WTC11 (cell line): ENCODE data around the gene RABEP1. TPM values are rescaled to one million over a fixed set of nuclear protein-coding genes. Genes with fewer than 3 reads are reported as not detected.

Experiments
- ATAC-seq: fragments of 200-7000 bp; cut with Tn5 transposase; 2 replicates; pipeline ENCODE4 v1.10.0; 2021; ENCODE audit warnings: mild to moderate bottlenecking, moderate library complexity
- CTCF ChIA-PET: fragments of 300-600 bp; sonication (Branson Sonifier 250); formaldehyde crosslinking; loops from one replicate; lab custom pipeline; 2021; ENCODE audit warnings: antibody characterized with exemption; lab: Charles Lee
- POLR2A ChIA-PET: fragments of 350-600 bp; sonication (Branson Sonifier 250); formaldehyde crosslinking; loops from one replicate; lab custom pipeline; 2021; ENCODE audit warnings: antibody characterized with exemption; lab: Charles Lee
- DNase-seq: peaks from one replicate; pipeline ENCODE4 v3.0.0; 2021; ENCODE audit warnings: low spot score
- H3K27ac Mint-ChIP-seq: 2 replicates; pipeline ENCODE4 v1.8.0; 2021; ENCODE audit warnings: mixed read lengths
- H3K27me3 Mint-ChIP-seq: 2 replicates; pipeline ENCODE4 v1.8.0; 2021; ENCODE audit warnings: low read depth, mild to moderate bottlenecking, moderate library complexity, mixed read lengths
- H3K36me3 Mint-ChIP-seq: 2 replicates; pipeline ENCODE4 v1.8.0; 2021; ENCODE audit warnings: mixed read lengths
- H3K4me1 Mint-ChIP-seq: 2 replicates; pipeline ENCODE4 v1.8.0; 2022; ENCODE audit warnings: mixed read lengths
- H3K4me3 Mint-ChIP-seq: 2 replicates; pipeline ENCODE4 v1.8.0; 2021; ENCODE audit warnings: mild to moderate bottlenecking, moderate library complexity, mixed read lengths
- H3K9me3 Mint-ChIP-seq: 2 replicates; pipeline ENCODE4 v1.8.0; 2021; ENCODE audit warnings: mixed read lengths
- AR ChIP-seq: fragments of 250-450 bp; sonication (Bioruptor Pico); IDR thresholded peaks from 2 replicates; pipeline ENCODE4 v1.9.0; 2021; ENCODE audit warnings: mild to moderate bottlenecking
- ATF1 ChIP-seq: sonication (generic); formaldehyde crosslinking; IDR thresholded peaks from 2 replicates; pipeline ENCODE4 v1.8.1; 2023; ENCODE audit warnings: mild to moderate bottlenecking, moderate library complexity, missing genetic modification reagents
- CREM ChIP-seq: sonication (generic); formaldehyde crosslinking; IDR thresholded peaks from 2 replicates; pipeline ENCODE4 v1.8.1; 2022; ENCODE audit warnings: mild to moderate bottlenecking, missing genetic modification reagents, moderate library complexity
- ELF4 ChIP-seq: sonication (generic); formaldehyde crosslinking; IDR thresholded peaks from 2 replicates; pipeline ENCODE4 v1.8.1; 2022; ENCODE audit warnings: low read depth, mild to moderate bottlenecking, moderate library complexity, missing genetic modification reagents
- FOXK1 ChIP-seq: sonication (generic); formaldehyde crosslinking; IDR thresholded peaks from 2 replicates; pipeline ENCODE4 v1.8.0; 2022; ENCODE audit warnings: mild to moderate bottlenecking, moderate library complexity, missing genetic modification reagents
- FOXP1 ChIP-seq: sonication (generic); formaldehyde crosslinking; IDR thresholded peaks from 2 replicates; pipeline ENCODE4 v1.8.0; 2022; ENCODE audit warnings: missing genetic modification reagents, mild to moderate bottlenecking, moderate library complexity, borderline replicate concordance
- FOXP4 ChIP-seq: sonication (generic); formaldehyde crosslinking; IDR thresholded peaks from 2 replicates; pipeline ENCODE4 v1.8.0; 2022; ENCODE audit warnings: mild to moderate bottlenecking, missing genetic modification reagents
- IRF2 ChIP-seq: sonication (generic); formaldehyde crosslinking; IDR thresholded peaks from 2 replicates; pipeline ENCODE4 v1.8.0; 2022; ENCODE audit warnings: low read depth, missing genetic modification reagents, borderline replicate concordance
- MAX ChIP-seq: sonication (generic); formaldehyde crosslinking; IDR thresholded peaks from 2 replicates; pipeline ENCODE4 v1.8.0; 2022; ENCODE audit warnings: mild to moderate bottlenecking, missing genetic modification reagents
- MYBL2 ChIP-seq: sonication (generic); formaldehyde crosslinking; IDR thresholded peaks from 2 replicates; pipeline ENCODE4 v1.8.1; 2023; ENCODE audit warnings: mild to moderate bottlenecking, moderate library complexity, missing genetic modification reagents
- NFYB ChIP-seq: sonication (generic); formaldehyde crosslinking; conservative IDR thresholded peaks from 2 replicates; pipeline ENCODE4 v1.8.0; 2022; ENCODE audit warnings: low read depth, missing genetic modification reagents
- SP1 ChIP-seq: sonication (generic); formaldehyde crosslinking; conservative IDR thresholded peaks from 2 replicates; pipeline ENCODE4 v1.8.1; 2022; ENCODE audit warnings: missing genetic modification reagents
- TEAD1 ChIP-seq: sonication (generic); formaldehyde crosslinking; IDR thresholded peaks from 2 replicates; pipeline ENCODE4 v1.8.0; 2022; ENCODE audit warnings: mild to moderate bottlenecking, missing genetic modification reagents
- TEAD4 ChIP-seq: sonication (generic); formaldehyde crosslinking; IDR thresholded peaks from 2 replicates; pipeline ENCODE4 v1.8.0; 2022; ENCODE audit warnings: mild to moderate bottlenecking, missing genetic modification reagents
- TP53 ChIP-seq: sonication (generic); formaldehyde crosslinking; IDR thresholded peaks from 2 replicates; pipeline ENCODE4 v1.8.1; 2023; ENCODE audit warnings: mild to moderate bottlenecking, missing genetic modification reagents
- USF1 ChIP-seq: sonication (generic); formaldehyde crosslinking; IDR thresholded peaks from 2 replicates; pipeline ENCODE4 v1.8.0; 2022; ENCODE audit warnings: mild to moderate bottlenecking, missing genetic modification reagents
- USF2 ChIP-seq: sonication (generic); formaldehyde crosslinking; IDR thresholded peaks from 2 replicates; pipeline ENCODE4 v1.8.1; 2023; ENCODE audit warnings: mild to moderate bottlenecking, missing genetic modification reagents, moderate library complexity
- ZNF232 ChIP-seq: sonication (generic); formaldehyde crosslinking; IDR thresholded peaks from 2 replicates; pipeline ENCODE4 v1.8.0; 2022; ENCODE audit warnings: mild to moderate bottlenecking, missing genetic modification reagents
- ZNF416 ChIP-seq: fragments of 250-450 bp; sonication (Bioruptor Pico); IDR thresholded peaks from 2 replicates; pipeline ENCODE4 v1.9.0; 2021; ENCODE audit warnings: mild to moderate bottlenecking, inconsistent platforms
- total RNA-seq: library from RNA; stranded (reverse); gene quantifications from 3 replicates; pipeline ENCODE4 v1.2.3, GENCODE V29; 2021

RABEP1 gene
- total RNA-seq, 1 experiment from 2014 or later, result 40.9 TPM

GRCh38 chr17:5419356-5419958 lies 137.4 kb downstream of the RABEP1 start, which contains the start of gene NUP88:
Gene NUP88, minus strand, starts transcription at chr17:5419662. Its CDS starts 12 bp downstream, at chr17:5419650.
- Mint-ChIP-seq H3K27ac (peak within 1 kb of the TSS; percentile 99), H3K36me3 (peaks cover 26% of the 10 kb centered on the region), H3K27me3 (no peaks in the 10 kb centered on the region), H3K4me1 (peaks cover 11% of the 10 kb centered on the region), H3K4me3 (peak within 1 kb of the TSS; percentile 100)
- POLR2A ChIA-PET, result interaction anchor here (0.6 to 1.7 kb wide), 12 partner anchors 9 to 80 kb away, joined by 3 to 10 read pairs (median 3); partner anchors contain the start of genes C1QBP and DHX33
- ATAC-seq, result peak; percentile 98
- peak; percentile 79; the same call in 1 of the 2 replicates for TF ChIP-seq FOXP1 (CRISPR knock-in tag)
- peak; percentile 92; the same call in 1 of the 2 replicates for TF ChIP-seq MAX
- no peak for TF ChIP-seq IRF2 (CRISPR knock-in tag)
- TF ChIP-seq ELF4 (CRISPR knock-in tag), result no peak
- TF ChIP-seq MYBL2 (CRISPR knock-in tag), result peak; percentile 91
- TF ChIP-seq ZNF232, result 0 out of 2 replicates have a peak, but pooled peaks have one; percentile 52
- peak; percentile 65; the same call in 1 of the 2 replicates for TF ChIP-seq TEAD1 (CRISPR knock-in tag)
- TF ChIP-seq ZNF416 (CRISPR knock-in tag), result 0 out of 2 replicates have a peak, but pooled peaks have one; percentile 54
- peak; percentile 63; the same call in 1 of the 2 replicates for TF ChIP-seq FOXK1
- TF ChIP-seq USF1 (CRISPR knock-in tag), result peak; percentile 47; the same call in 1 of the 2 replicates
- TF ChIP-seq TP53 (CRISPR knock-in tag), result no peak
- peak; percentile 58 for TF ChIP-seq SP1 (CRISPR knock-in tag)
- TF ChIP-seq CREM (CRISPR knock-in tag), result 0 out of 2 replicates have a peak, but pooled peaks have one; percentile 8
- peak; percentile 64 for TF ChIP-seq USF2
- peak; percentile 49; the same call in 1 of the 2 replicates for TF ChIP-seq FOXP4 (CRISPR knock-in tag)
- 0 out of 2 replicates have a peak, but pooled peaks have one; percentile 34 for TF ChIP-seq AR (CRISPR knock-in tag)
- 0 out of 2 replicates have a peak, but pooled peaks have one; percentile 27 for TF ChIP-seq ATF1
- no peak for TF ChIP-seq TEAD4 (CRISPR knock-in tag)
- TF ChIP-seq NFYB (CRISPR knock-in tag), result peak; percentile 91
- TF ChIP-seq, all 79 proteins: peak for 15
- no peaks in the 10 kb centered on the region for H3K9me3 Mint-ChIP-seq
- CTCF ChIA-PET, result interaction anchor here (0.6 to 1.3 kb wide), 6 partner anchors 12 to 164 kb away, joined by 3 to 26 read pairs (median 4); partner anchors contain the start of genes C1QBP, DERL2, DHX33 and MIS12
- DNase-seq, result peak; percentile 97
